Liver (tissue), 3 donors: Measurements from ENCODE around the gene SLC17A2.

ENCODE experiments used
- FOXA1 ChIP-seq: IDR thresholded peaks from 2 replicates; pipeline ENCODE4 v1.6.1; 2016; ENCODE audit warnings: antibody characterized with exemption
- GABPA ChIP-seq, 2 donors: IDR thresholded peaks in 1 of 2; conservative IDR thresholded peaks in 1 of 2; 2 replicates each; pipeline ENCODE4 v1.6.1; 2016; ENCODE audit warnings: antibody characterized with exemption in 2 of 2, mild to moderate bottlenecking in 1 of 2, moderate library complexity in 1 of 2
- HNF4A ChIP-seq, 2 donors: conservative IDR thresholded peaks; 2 replicates each; pipeline ENCODE4 v1.6.1; 2016; ENCODE audit warnings: antibody characterized with exemption in 2 of 2, mild to moderate bottlenecking in 2 of 2
- JUND ChIP-seq, 2 donors: IDR thresholded peaks; 2 replicates each; pipeline ENCODE4 v1.6.1; 2016; ENCODE audit warnings: antibody characterized with exemption in 2 of 2
- RAD21 ChIP-seq, 2 donors: IDR thresholded peaks; 2 replicates each; pipeline ENCODE4 v1.6.1; 2016; ENCODE audit warnings: antibody characterized with exemption in 2 of 2, mild to moderate bottlenecking in 2 of 2
- RXRA ChIP-seq, 2 donors: IDR thresholded peaks; 2 replicates each; pipeline ENCODE4 v1.6.1; 2017 to 2018; ENCODE audit warnings: antibody characterized with exemption in 2 of 2, mild to moderate bottlenecking in 1 of 2
- SP1 ChIP-seq: IDR thresholded peaks from 2 replicates; pipeline ENCODE4 v1.6.1; 2018; ENCODE audit warnings: antibody characterized with exemption, mild to moderate bottlenecking
- YY1 ChIP-seq: IDR thresholded peaks from 2 replicates; pipeline ENCODE4 v1.6.1; 2016; ENCODE audit warnings: antibody characterized with exemption, mild to moderate bottlenecking
- TF ChIP-seq, protein P1 (sequence below): IDR thresholded peaks from 2 replicates; pipeline ENCODE4 v1.6.1; 2016; ENCODE audit warnings: antibody characterized with exemption
- TF ChIP-seq, protein P2 (sequence below): fragments of 150-350 bp; IDR thresholded peaks from 2 replicates; pipeline ENCODE4 v1.5.1; 2017; ENCODE audit warnings: improper control_type of control experiment, low read depth, low read length; ENCODE audit not compliant: missing input control
- TF ChIP-seq, protein P3 (sequence below): IDR thresholded peaks from 2 replicates; pipeline ENCODE4 v1.6.1; 2016; ENCODE audit warnings: antibody characterized with exemption
- TF ChIP-seq, protein P4 (sequence below): IDR thresholded peaks from 2 replicates; pipeline ENCODE4 v1.6.1; 2016; ENCODE audit warnings: antibody characterized with exemption, mild to moderate bottlenecking
- donor health status: healthy.
- donor health status: healthy.

DNA sequence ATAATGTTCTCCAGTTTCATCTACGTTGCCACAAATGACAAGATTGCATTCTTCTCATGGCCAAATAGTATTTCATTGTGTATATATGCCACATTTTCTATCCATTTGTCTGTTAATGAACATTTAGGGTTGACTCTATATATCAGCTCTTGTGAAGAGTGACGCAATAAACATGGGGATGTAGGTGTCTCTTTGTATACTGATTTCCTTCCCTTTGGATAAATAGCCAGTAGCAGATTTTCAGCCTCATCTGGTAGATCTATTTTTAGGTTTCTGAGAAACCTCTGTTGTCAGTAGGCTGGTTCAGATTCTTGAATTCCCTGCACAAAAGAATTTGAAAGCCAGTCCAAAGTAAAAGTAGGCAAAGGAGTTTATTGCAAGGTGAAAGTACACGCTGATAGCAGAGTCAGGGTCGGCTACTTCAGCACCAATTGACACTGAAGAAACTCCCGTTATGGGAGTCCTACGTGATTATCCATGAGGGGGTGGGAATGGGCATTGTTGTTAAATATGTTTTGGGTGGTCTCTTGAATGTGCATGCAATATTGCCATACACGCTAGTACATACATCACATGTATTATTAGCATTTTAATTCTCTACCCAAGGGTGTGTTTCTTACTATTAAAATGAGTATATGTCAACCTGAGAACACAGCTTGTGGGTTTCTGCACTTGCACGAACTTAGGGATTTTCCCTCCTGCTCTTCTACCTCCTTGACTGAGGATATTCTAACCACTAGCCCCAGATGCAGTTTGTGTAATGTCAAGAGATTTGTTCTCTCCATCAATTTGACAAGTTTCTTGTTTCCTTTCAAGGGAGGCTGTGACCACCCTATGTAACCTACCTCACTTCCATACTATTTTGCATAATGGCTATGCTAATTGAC is 14.4 kb upstream of the SLC17A2 start:
- TF ChIP-seq, protein P1, sequence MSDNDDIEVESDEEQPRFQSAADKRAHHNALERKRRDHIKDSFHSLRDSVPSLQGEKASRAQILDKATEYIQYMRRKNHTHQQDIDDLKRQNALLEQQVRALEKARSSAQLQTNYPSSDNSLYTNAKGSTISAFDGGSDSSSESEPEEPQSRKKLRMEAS, result no peak
- TF ChIP-seq, protein P2, sequence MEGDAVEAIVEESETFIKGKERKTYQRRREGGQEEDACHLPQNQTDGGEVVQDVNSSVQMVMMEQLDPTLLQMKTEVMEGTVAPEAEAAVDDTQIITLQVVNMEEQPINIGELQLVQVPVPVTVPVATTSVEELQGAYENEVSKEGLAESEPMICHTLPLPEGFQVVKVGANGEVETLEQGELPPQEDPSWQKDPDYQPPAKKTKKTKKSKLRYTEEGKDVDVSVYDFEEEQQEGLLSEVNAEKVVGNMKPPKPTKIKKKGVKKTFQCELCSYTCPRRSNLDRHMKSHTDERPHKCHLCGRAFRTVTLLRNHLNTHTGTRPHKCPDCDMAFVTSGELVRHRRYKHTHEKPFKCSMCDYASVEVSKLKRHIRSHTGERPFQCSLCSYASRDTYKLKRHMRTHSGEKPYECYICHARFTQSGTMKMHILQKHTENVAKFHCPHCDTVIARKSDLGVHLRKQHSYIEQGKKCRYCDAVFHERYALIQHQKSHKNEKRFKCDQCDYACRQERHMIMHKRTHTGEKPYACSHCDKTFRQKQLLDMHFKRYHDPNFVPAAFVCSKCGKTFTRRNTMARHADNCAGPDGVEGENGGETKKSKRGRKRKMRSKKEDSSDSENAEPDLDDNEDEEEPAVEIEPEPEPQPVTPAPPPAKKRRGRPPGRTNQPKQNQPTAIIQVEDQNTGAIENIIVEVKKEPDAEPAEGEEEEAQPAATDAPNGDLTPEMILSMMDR, result no peak
- TF ChIP-seq, protein P3, sequence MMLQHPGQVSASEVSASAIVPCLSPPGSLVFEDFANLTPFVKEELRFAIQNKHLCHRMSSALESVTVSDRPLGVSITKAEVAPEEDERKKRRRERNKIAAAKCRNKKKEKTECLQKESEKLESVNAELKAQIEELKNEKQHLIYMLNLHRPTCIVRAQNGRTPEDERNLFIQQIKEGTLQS, result no peak
- TF ChIP-seq, protein P4, sequence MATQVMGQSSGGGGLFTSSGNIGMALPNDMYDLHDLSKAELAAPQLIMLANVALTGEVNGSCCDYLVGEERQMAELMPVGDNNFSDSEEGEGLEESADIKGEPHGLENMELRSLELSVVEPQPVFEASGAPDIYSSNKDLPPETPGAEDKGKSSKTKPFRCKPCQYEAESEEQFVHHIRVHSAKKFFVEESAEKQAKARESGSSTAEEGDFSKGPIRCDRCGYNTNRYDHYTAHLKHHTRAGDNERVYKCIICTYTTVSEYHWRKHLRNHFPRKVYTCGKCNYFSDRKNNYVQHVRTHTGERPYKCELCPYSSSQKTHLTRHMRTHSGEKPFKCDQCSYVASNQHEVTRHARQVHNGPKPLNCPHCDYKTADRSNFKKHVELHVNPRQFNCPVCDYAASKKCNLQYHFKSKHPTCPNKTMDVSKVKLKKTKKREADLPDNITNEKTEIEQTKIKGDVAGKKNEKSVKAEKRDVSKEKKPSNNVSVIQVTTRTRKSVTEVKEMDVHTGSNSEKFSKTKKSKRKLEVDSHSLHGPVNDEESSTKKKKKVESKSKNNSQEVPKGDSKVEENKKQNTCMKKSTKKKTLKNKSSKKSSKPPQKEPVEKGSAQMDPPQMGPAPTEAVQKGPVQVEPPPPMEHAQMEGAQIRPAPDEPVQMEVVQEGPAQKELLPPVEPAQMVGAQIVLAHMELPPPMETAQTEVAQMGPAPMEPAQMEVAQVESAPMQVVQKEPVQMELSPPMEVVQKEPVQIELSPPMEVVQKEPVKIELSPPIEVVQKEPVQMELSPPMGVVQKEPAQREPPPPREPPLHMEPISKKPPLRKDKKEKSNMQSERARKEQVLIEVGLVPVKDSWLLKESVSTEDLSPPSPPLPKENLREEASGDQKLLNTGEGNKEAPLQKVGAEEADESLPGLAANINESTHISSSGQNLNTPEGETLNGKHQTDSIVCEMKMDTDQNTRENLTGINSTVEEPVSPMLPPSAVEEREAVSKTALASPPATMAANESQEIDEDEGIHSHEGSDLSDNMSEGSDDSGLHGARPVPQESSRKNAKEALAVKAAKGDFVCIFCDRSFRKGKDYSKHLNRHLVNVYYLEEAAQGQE, result no peak
- no peak for TF ChIP-seq RAD21 (IDR thresholded peaks at IDR 0.05)
- no peak for TF ChIP-seq YY1
- no peak for TF ChIP-seq GABPA (IDR thresholded peaks at IDR 0.05 in 1 of 2, conservative IDR thresholded peaks at IDR 0.05 in 1 of 2)
- TF ChIP-seq JUND (IDR thresholded peaks at IDR 0.05), result no peak
- TF ChIP-seq HNF4A (conservative IDR thresholded peaks at IDR 0.05), result no peak
- no peak for TF ChIP-seq FOXA1
- TF ChIP-seq SP1, result no peak
- TF ChIP-seq RXRA (IDR thresholded peaks at IDR 0.05), result no peak
